NCI-H345 treated with DMSO at 0.1 percent for 48 hours (cell line): ENCODE data around the gene ASXL1.
"Not testable (repeated sequence)": the region's sequence is repeated elsewhere in the genome, so short reads cannot be mapped to it uniquely, and the experiment has no call there.

ENCODE experiments used
- DNase-seq: peaks from one replicate; lab custom pipeline; 2025; ENCODE audit not compliant: unreplicated experiment; lab: John Stamatoyannopoulos, UW

ASXL1 gene

DNA sequence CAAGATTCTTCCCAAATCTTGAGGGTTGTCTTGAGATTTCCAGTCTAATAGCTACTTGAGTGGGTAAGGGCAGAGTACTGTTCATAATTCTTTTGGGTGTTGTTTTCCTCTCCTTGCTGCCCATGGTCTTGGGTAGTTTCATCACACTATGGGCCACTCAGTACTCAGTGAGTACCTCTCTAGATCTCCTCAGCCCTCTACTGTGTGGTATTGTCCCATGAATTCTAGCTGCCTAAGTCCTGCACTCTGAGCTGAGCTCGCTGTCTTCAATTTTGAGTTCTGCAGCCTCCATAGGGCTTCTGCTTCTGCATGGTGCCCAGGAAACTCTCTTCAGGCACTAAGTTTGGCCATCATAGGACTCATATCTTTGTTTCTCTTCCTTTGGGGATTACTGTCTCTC is 42.3 kb downstream of the ASXL1 start:
- DNase-seq: no peak

DNA sequence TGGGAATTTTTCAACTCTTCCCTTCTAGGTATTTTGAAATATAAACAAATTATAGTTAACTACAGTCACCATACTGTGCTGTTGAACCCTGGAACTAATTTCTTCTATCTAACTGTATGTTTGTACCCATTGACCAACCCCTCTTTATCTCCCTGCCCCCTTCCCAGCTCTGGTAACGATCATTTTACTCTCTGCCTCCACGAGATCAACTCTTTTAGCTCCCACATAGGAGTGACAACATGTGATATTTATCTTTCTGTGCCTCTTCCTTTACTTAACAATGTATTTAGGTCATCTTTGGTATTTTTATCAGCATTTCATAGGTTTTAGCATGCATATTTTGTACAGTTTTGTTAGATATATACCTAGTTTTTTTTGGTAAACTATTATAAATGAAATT is 45.9 kb downstream of the ASXL1 start:
- no peak for DNase-seq

- no peak for DNase-seq
These were observed 48.6 kb downstream of the ASXL1 start for GRCh38 chr20:32406701-32407100.

GRCh38 chr20:32407131-32407750 is 49.1 kb downstream of the ASXL1 start:
- not testable (repeated sequence) for DNase-seq

- DNase-seq: no peak
These were observed 54.0 kb downstream of the ASXL1 start for GRCh38 chr20:32411955-32412706.

GRCh38 chr20:32415494-32415893 is 57.4 kb downstream of the ASXL1 start:
- no peak for DNase-seq

DNA sequence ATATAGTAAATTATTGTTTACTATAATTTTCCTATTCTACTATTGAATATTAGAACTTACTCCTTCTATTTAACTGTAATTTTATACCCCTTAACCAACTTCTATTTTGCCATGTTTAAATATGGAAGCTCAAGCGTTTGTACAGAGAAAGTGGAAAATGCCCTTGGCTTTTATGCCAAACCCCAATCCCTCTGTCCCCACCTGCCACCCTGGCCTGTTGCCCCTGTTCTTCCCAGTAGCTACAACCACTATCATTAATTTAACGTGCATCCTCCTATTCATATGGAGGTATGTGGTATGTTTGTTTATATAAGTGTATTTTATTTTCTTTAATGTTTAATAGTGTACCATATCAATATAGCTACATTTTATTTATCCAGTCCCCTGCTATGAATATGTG is 58.1 kb downstream of the ASXL1 start:
- DNase-seq: no peak

DNA sequence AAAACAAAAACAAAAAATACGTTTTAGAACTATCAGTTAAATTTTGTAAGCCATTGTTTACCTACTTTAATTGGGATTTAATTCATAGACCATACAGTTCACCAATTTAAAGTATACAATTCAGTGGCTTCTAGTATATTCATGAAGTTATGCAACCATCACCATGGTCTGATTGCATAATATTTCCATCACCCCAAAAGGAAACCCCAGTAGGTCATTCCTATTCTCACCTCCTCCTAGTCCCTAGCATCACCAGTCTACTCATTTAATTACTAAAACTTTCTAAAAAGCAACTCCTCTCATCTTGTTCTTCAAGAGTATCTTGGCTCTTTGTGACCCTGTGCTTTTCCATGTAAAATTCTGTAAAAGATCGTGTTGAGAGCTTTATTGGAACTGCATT is 60.2 kb downstream of the ASXL1 start:
- no peak for DNase-seq

GRCh38 chr20:32421290-32421689 is 63.2 kb downstream of the ASXL1 start:
- DNase-seq: no peak

DNA sequence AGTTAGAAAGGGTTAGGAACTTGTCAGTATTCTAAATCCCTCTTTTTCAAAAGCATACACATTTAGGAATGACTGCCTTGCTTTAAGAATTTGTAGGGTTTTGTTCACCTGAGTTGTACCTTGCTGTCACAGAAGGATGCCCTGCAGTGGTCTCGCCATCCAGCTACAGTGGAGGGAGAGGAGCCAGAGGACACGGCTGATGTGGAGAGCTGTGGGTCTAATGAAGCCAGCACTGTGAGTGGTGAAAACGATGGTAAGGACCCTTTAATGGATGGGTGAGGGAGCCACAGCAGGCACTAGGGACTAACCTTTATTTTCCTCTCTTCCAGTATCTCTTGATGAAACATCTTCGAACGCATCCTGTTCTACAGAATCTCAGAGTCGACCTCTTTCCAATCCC is 69.9 kb downstream of the ASXL1 start:
- no peak for DNase-seq

DNA sequence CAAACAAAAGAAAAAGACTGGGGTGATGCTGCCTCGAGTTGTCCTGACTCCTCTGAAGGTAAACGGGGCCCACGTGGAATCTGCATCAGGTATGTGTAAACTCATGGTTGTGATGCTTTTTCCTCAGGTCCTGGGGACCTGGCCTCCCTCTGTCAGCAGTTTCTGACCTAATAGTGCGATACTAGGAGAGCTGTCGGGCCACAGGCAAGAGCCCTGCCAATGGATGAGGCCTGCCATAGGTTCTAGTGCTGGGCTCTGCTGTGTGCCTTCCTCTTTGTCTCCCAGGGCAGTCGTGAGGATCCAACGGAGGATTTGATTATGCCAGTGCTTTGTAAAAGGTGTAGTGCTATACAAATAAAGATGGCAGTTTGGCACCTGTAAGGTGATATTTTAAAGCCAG is 71.2 kb downstream of the ASXL1 start:
- no peak for DNase-seq

- DNase-seq: no peak
These were observed 71.7 kb downstream of the ASXL1 start for GRCh38 chr20:32429745-32430360.

- no peak for DNase-seq
These were observed 73.3 kb downstream of the ASXL1 start for GRCh38 chr20:32431457-32431856.

DNA sequence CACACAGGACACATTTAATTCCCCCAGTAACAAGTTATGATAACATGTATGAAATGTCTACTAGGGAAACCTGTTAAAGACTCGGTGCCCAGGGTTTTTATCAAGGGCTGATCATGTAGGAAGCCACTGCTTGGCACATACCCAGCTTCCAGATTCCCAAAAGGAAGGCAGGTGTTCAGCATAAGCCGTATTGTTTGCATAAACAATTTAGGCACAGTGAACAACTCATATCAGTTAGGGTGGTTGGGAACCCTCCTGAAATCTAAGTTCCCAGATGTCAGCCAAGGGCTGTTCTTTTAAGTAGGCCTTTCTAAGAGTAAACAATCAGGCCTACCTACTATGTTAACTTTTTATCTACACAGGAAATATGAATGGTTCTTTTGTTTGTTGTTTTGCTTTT is 74.1 kb downstream of the ASXL1 start:
- DNase-seq: peak; percentile 12

GRCh38 chr20:32433311-32434021 is 75.3 kb downstream of the ASXL1 start:
- DNase-seq: no peak

GRCh38 chr20:32434434-32434833 is 76.3 kb downstream of the ASXL1 start:
- no peak for DNase-seq

DNA sequence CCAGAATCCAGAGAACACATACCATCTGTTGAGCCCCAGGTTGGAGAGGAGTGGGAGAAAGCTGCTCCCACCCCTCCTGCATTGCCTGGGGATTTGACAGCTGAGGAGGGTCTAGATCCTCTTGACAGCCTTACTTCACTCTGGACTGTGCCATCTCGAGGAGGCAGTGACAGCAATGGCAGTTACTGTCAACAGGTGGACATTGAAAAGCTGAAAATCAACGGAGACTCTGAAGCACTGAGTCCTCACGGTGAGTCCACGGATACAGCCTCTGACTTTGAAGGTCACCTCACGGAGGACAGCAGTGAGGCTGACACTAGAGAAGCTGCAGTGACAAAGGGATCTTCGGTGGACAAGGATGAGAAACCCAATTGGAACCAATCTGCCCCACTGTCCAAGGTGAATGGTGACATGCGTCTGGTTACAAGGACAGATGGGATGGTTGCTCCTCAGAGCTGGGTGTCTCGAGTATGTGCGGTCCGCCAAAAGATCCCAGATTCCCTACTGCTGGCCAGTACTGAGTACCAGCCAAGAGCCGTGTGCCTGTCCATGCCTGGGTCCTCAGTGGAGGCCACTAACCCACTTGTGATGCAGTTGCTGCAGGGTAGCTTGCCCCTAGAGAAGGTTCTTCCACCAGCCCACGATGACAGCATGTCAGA is 77.4 kb downstream of the ASXL1 start:
- no peak for DNase-seq

- no peak for DNase-seq
These were observed 78.2 kb downstream of the ASXL1 start for GRCh38 chr20:32436142-32436861.

- DNase-seq: no peak
These were observed 78.8 kb downstream of the ASXL1 start for GRCh38 chr20:32436968-32437367.

- no peak for DNase-seq
These were observed 79.4 kb downstream of the ASXL1 start for GRCh38 chr20:32437391-32438074.
